SK-N-MC (cell line): ENCODE data around the gene TMEM219.

Experiments
- DNase-seq: peaks from one replicate; pipeline ENCODE4 v3.0.0-alpha.2; 2011; ENCODE audit warnings: low read depth, low spot score
- H3K27ac ChIP-seq: fragments of 200-600 bp; sonication (generic); 2 replicates; pipeline ENCODE4 v1.5.1; 2016; ENCODE audit warnings: mixed run types
- H3K36me3 ChIP-seq: fragments of 200-600 bp; sonication (generic); 2 replicates; pipeline ENCODE4 v1.6.1; 2017; ENCODE audit warnings: antibody characterized with exemption, low read length, mixed read lengths; ENCODE audit not compliant: insufficient read depth
- H3K4me3 ChIP-seq: fragments of 200-600 bp; sonication (generic); 2 replicates; pipeline ENCODE4 v1.5.1; 2016
- H3K9ac ChIP-seq: fragments of 200-600 bp; sonication (generic); 2 replicates; pipeline ENCODE4 v1.8.0; 2017; ENCODE audit warnings: mixed run types, mixed read lengths; ENCODE audit not compliant: insufficient read length
- H3K9me3 ChIP-seq: fragments of 200-600 bp; sonication (generic); 2 replicates; pipeline ENCODE4 v1.6.1; 2017; ENCODE audit warnings: low read depth, mild to moderate bottlenecking, antibody characterized with exemption, low read length, moderate library complexity, mixed read lengths
- EZH2 ChIP-seq: fragments of 200-600 bp; sonication (generic); IDR thresholded peaks from one replicate; pipeline ENCODE4 v1.6.1; 2017; ENCODE audit warnings: antibody characterized with exemption
- FOXP2 ChIP-seq: optimal IDR thresholded peaks from 2 replicates; pipeline ENCODE3; 2011; ENCODE audit warnings: mild to moderate bottlenecking, moderate library complexity; ENCODE audit not compliant: insufficient read depth; ENCODE audit errors: extremely low read length, control extremely low read depth
- POLR2AphosphoS5 ChIP-seq: IDR thresholded peaks from 2 replicates; pipeline ENCODE4 v1.6.1; 2012; ENCODE audit warnings: mild to moderate bottlenecking, low read depth, low read length, borderline replicate concordance

Gene TMEM219

DNA sequence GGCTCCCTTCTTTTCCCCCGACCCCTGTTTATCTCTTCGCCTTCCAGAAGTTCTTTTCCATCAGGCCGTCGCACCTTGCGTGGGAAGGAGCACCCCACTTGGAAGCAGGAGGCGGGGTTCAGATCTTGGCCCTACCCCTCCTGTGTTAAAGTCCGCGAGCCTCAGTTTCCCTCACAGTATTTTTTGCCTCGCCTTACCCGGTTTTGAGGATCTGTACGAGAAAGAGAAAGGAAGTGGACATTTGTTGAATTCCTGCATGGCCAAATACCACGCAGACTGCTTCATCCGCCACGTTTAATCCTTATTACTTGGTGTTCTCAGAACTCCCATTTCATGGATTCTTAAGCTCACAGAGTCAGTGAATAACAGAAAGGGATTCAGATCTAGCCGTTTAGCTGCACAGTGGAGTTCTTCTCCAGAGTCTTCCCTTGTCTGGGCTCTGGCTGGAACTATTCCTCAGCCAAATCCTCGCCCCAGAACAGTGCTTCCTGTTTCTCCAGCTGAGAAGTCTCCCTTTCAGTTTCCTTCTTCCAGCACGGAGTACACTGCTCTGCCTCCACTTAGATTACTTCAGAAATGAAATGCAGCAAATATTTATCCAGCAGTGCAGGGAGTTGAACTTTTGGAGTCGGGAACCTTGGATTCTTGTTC is 590 bp downstream of the TMEM219 start:
- peak overlapping the region; percentile 19; the same call in 1 of the 2 replicates for H3K27ac ChIP-seq
- no peak for DNase-seq
- TF ChIP-seq POLR2AphosphoS5, result no peak
- TF ChIP-seq EZH2, result no peak
- TF ChIP-seq FOXP2, result no peak
- no peaks in the 10 kb centered on the region for H3K36me3 ChIP-seq
- H3K4me3 ChIP-seq, result peak overlapping the region; percentile 88
- H3K9me3 ChIP-seq, result no peaks in the 10 kb centered on the region
- peak overlapping the region; percentile 78 for H3K9ac ChIP-seq

GRCh38 chr16:29963021-29963743 is 1.3 kb downstream of the TMEM219 start:
- no peak overlapping the region for H3K27ac ChIP-seq

DNA sequence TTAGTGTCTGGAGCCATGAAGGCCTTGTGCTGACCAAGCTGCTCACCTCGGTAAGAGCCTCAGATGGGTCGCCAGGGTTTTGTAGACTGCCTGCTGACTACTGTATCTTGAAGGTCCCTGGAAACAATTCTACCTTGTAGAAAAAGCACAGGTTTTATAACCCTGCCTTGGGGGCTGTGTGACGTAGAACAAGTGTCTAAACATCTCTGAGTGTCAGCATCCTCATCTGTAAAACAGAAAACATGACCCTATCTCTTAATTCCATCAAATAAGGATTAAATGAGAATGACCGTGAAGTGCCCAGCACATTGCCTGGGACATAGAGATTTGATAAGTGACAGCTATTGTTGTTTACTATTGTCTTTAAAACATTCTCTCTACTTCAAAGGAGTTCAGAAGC is 6.3 kb downstream of the TMEM219 start:
- no peaks in the 10 kb centered on the region for H3K9me3 ChIP-seq
- no peak overlapping the region for H3K9ac ChIP-seq
- no peak for DNase-seq
- no peak overlapping the region for H3K27ac ChIP-seq
- no peak overlapping the region for H3K4me3 ChIP-seq
- peaks cover 21% of the 10 kb centered on the region for H3K36me3 ChIP-seq
- TF ChIP-seq FOXP2, result no peak
- no peak for TF ChIP-seq POLR2AphosphoS5
- no peak for TF ChIP-seq EZH2

More at GRCh38 chr16:29963021-29963743, 1.3 kb downstream of the TMEM219 start:
- Histone ChIP-seq H3K4me3 (peak overlapping the region; percentile 88; the same call in 1 of the 2 replicates), H3K9me3 (no peaks in the 10 kb centered on the region), H3K36me3 (peaks cover under 1% of the 10 kb centered on the region), H3K9ac (peak overlapping the region; percentile 78)
- TF ChIP-seq POLR2AphosphoS5 (no peak), EZH2 (no peak), FOXP2 (no peak)
- DNase-seq, result no peak

- TF ChIP-seq EZH2 (no peak), FOXP2 (no peak), POLR2AphosphoS5 (no peak)
- Histone ChIP-seq H3K4me3 (no peak overlapping the region), H3K36me3 (peaks cover 21% of the 10 kb centered on the region), H3K9me3 (no peaks in the 10 kb centered on the region), H3K9ac (no peak overlapping the region), H3K27ac (no peak overlapping the region)
- DNase-seq, result no peak
Observed at GRCh38 chr16:29971304-29971703, 9.4 kb downstream of the TMEM219 start.

DNA sequence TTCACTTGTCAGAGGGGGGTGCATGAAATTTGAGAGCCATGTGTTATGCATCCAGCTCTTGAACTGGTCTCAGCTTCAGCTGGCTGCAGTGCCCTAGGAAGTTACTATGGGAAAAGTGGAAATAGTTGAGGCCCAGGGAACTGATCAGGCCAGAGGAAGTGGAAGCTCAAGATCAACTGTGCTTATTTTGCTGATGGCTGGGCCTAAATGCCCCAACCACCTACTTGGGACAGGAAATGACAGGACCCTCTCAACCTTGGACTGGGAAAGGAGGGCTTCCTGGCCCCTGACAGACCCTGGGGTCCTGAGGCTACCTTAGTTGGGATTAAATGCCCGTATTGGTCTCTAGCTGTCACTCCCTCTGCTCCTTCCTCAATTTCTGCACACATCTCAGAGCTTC is 10.6 kb downstream of the TMEM219 start:
- no peak for TF ChIP-seq EZH2
- no peak for TF ChIP-seq POLR2AphosphoS5
- no peak for TF ChIP-seq FOXP2
- DNase-seq, result no peak
- Histone ChIP-seq H3K27ac (no peak overlapping the region), H3K9me3 (no peaks in the 10 kb centered on the region), H3K36me3 (peaks cover 22% of the 10 kb centered on the region), H3K4me3 (no peak overlapping the region), H3K9ac (no peak overlapping the region)

- no peak for TF ChIP-seq EZH2
- TF ChIP-seq FOXP2, result no peak
- TF ChIP-seq POLR2AphosphoS5, result no peak
- no peak overlapping the region for H3K27ac ChIP-seq
Observed at GRCh38 chr16:29972992-29973383, 11.1 kb downstream of the TMEM219 start.

GRCh38 chr16:29973384-29974246 is 11.7 kb downstream of the TMEM219 start, which contains the start of gene TAOK2:
Gene TAOK2 (plus strand): TSS chr16:29973868. CDS start chr16:29977773, 3,905 bp downstream.
- H3K36me3 ChIP-seq, result peaks cover 29% of the 10 kb centered on the region

More at GRCh38 chr16:29972992-29973383, 11.1 kb downstream of the TMEM219 start:
- peaks cover 27% of the 10 kb centered on the region for H3K36me3 ChIP-seq
- H3K9me3 ChIP-seq, result no peaks in the 10 kb centered on the region
- H3K9ac ChIP-seq, result no peak overlapping the region
- DNase-seq, result no peak
- H3K4me3 ChIP-seq, result no peak overlapping the region

More at GRCh38 chr16:29973384-29974246, 11.7 kb downstream of the TMEM219 start, which contains the start of gene TAOK2:
- peak; percentile 73 for DNase-seq
- Histone ChIP-seq H3K4me3 (peak within 1 kb of the TSS; percentile 87), H3K27ac (0 out of 2 replicates have a peak within 1 kb of the TSS, but pooled peaks have one; percentile 35), H3K9ac (peak within 1 kb of the TSS; percentile 90), H3K9me3 (no peaks in the 10 kb centered on the region)
- TF ChIP-seq EZH2 (no peak), FOXP2 (peak; percentile 85), POLR2AphosphoS5 (peak; percentile 96)
